A549 (cell line): ENCODE data around the gene CDC42BPB.

Experiments used
- CBX2 ChIP-seq: fragments of 200-600 bp; sonication (generic); IDR thresholded peaks from 2 replicates; pipeline ENCODE4 v1.6.1; 2016; ENCODE audit warnings: low read depth, mild to moderate bottlenecking, borderline replicate concordance
- CTCF ChIP-seq: fragments of >200 bp; sonication (Bioruptor Twin); formaldehyde crosslinking; IDR thresholded peaks from 3 replicates; pipeline ENCODE4 v1.5.1; 2016
- E2F6 ChIP-seq: IDR thresholded peaks from 2 replicates; pipeline ENCODE4 v1.6.1; 2012; ENCODE audit warnings: low read depth, borderline replicate concordance
- ESRRA ChIP-seq: fragments of 150-350 bp; IDR thresholded peaks from 2 replicates; pipeline ENCODE4 v1.6.1; 2014; ENCODE audit warnings: mild to moderate bottlenecking, low read length, borderline replicate concordance
- HOXB13 ChIP-seq: fragments of 250-450 bp; sonication (Bioruptor Pico); IDR thresholded peaks from 2 replicates; pipeline ENCODE4 v1.5.0; 2020; ENCODE audit warnings: low read depth, mild to moderate bottlenecking, moderate library complexity
- HOXB5 ChIP-seq: fragments of 250-450 bp; sonication (Bioruptor Pico); IDR thresholded peaks from 2 replicates; pipeline ENCODE4 v1.5.0; 2020; ENCODE audit warnings: mild to moderate bottlenecking, moderate library complexity
- KDM1A ChIP-seq: fragments of 200-600 bp; sonication (generic); IDR thresholded peaks from 2 replicates; pipeline ENCODE4 v1.6.1; 2016; ENCODE audit warnings: low read depth, mild to moderate bottlenecking
- PBX3 ChIP-seq: IDR thresholded peaks from 2 replicates; pipeline ENCODE4 v1.6.1; 2012
- POLR2A ChIP-seq: IDR thresholded peaks from 2 replicates; pipeline ENCODE4 v1.6.1; 2012; ENCODE audit warnings: mild to moderate bottlenecking, low read length
- RAD21 ChIP-seq, 2 experiments: fragments of >200 bp in 1 of 2; sonication (Bioruptor Twin) in 1 of 2; formaldehyde crosslinking in 1 of 2; IDR thresholded peaks in 1 of 2; conservative IDR thresholded peaks in 1 of 2; 2 replicates in 1 of 2; 3 replicates in 1 of 2; pipeline ENCODE4 v1.6.1; 2012 to 2018; ENCODE audit warnings: inconsistent platforms in 1 of 2
- SREBF2 ChIP-seq: fragments of 450-650 bp; IDR thresholded peaks from 2 replicates; pipeline ENCODE4 v1.6.1; 2014; ENCODE audit warnings: mild to moderate bottlenecking, moderate library complexity

GRCh38 chr14:103104389-103104653 is 47.0 kb upstream of the CDC42BPB start:
- no peak for TF ChIP-seq SREBF2
- TF ChIP-seq CTCF, result no peak
- no peak for TF ChIP-seq CBX2
- TF ChIP-seq E2F6, result no peak
- TF ChIP-seq ESRRA, result no peak
- TF ChIP-seq HOXB13 (CRISPR knock-in tag), result no peak
- TF ChIP-seq KDM1A, result no peak
- TF ChIP-seq PBX3, result no peak
- no peak for TF ChIP-seq HOXB5 (CRISPR knock-in tag)
- TF ChIP-seq POLR2A, result no peak
- TF ChIP-seq RAD21 (conservative IDR thresholded peaks at IDR 0.05 in 1 of 2, IDR thresholded peaks at IDR 0.05 in 1 of 2), result no peak
